GM12878 (cell line): ENCODE results near the gene ZNF324. TPM values are rescaled to one million over a fixed set of nuclear protein-coding genes. Genes with fewer than 3 reads are reported as not detected.
A peak's percentile ranks its signal among the peaks of the same experiment; 100 is the strongest.

Source experiments
- CHD4 ChIP-seq: fragments of 200-600 bp; sonication (generic); IDR thresholded peaks from 2 replicates; pipeline ENCODE4 v1.6.1; 2016; ENCODE audit warnings: mild to moderate bottlenecking
- EGR1 ChIP-seq, 2 experiments: IDR thresholded peaks; 1 replicate in 1 of 2; 2 replicates in 1 of 2; pipeline ENCODE4 v1.6.1; 2011 to 2012; ENCODE audit warnings: low read depth in 2 of 2, low read length in 2 of 2, borderline replicate concordance in 1 of 2, mild to moderate bottlenecking in 1 of 2, moderate library complexity in 1 of 2
- FOXK2 ChIP-seq: fragments of 450-650 bp; IDR thresholded peaks from 2 replicates; pipeline ENCODE4 v1.6.1; 2017; ENCODE audit warnings: mild to moderate bottlenecking, moderate library complexity
- GABPA ChIP-seq: IDR thresholded peaks from 2 replicates; pipeline ENCODE4 v1.6.1; 2014; ENCODE audit warnings: antibody characterized with exemption, low read depth, mild to moderate bottlenecking, inconsistent platforms
- GATAD2B ChIP-seq: fragments of 450-650 bp; conservative IDR thresholded peaks from 2 replicates; pipeline ENCODE4 v1.6.1; 2017; ENCODE audit warnings: low read depth, mild to moderate bottlenecking, moderate library complexity
- HDAC2 ChIP-seq: fragments of 200-600 bp; sonication (generic); IDR thresholded peaks from 2 replicates; pipeline ENCODE4 v1.6.1; 2017
- HDGF ChIP-seq: fragments of 450-650 bp; IDR thresholded peaks from 2 replicates; pipeline ENCODE4 v1.6.1; 2016; ENCODE audit warnings: antibody characterized with exemption
- KAT2A ChIP-seq: conservative IDR thresholded peaks from 2 replicates; pipeline ENCODE4 v1.6.1; 2011; ENCODE audit warnings: low read depth, low read length; ENCODE audit not compliant: control insufficient read depth
- MTA3 ChIP-seq: IDR thresholded peaks from 2 replicates; pipeline ENCODE4 v1.6.1; 2012; ENCODE audit warnings: low read length, inconsistent platforms, borderline replicate concordance
- NBN ChIP-seq: fragments of 450-650 bp; IDR thresholded peaks from 2 replicates; pipeline ENCODE4 v1.6.1; 2016
- NR2F1 ChIP-seq: fragments of 450-650 bp; conservative IDR thresholded peaks from 2 replicates; pipeline ENCODE4 v1.6.1; 2017; ENCODE audit warnings: mild to moderate bottlenecking
- POLR2A ChIP-seq: IDR thresholded peaks from 2 replicates; pipeline ENCODE4 v1.6.1; 2011; ENCODE audit warnings: low read depth, mild to moderate bottlenecking, low read length
- RAD51 ChIP-seq: fragments of 450-650 bp; IDR thresholded peaks from 2 replicates; pipeline ENCODE4 v1.6.1; 2016; ENCODE audit warnings: moderate library complexity, mild to moderate bottlenecking, inconsistent platforms
- RBBP5 ChIP-seq: fragments of 200-600 bp; sonication (generic); conservative IDR thresholded peaks from 2 replicates; pipeline ENCODE4 v1.6.1; 2016
- SIX5 ChIP-seq: IDR thresholded peaks from 2 replicates; pipeline ENCODE4 v1.6.1; 2011; ENCODE audit warnings: mild to moderate bottlenecking, low read depth, low read length, moderate library complexity; ENCODE audit not compliant: severe bottlenecking
- SMC3 ChIP-seq: IDR thresholded peaks from 2 replicates; pipeline ENCODE4 v1.6.1; 2011; ENCODE audit warnings: low read length, improper control_type of control experiment, borderline replicate concordance
- STAT1 ChIP-seq: fragments of 450-650 bp; conservative IDR thresholded peaks from 2 replicates; pipeline ENCODE4 v1.6.1; 2014; ENCODE audit warnings: antibody characterized with exemption, mild to moderate bottlenecking
- TARDBP ChIP-seq: IDR thresholded peaks from 2 replicates; pipeline ENCODE4 v1.6.1; 2016; ENCODE audit warnings: borderline replicate concordance
- TCF7 ChIP-seq: IDR thresholded peaks from 2 replicates; pipeline ENCODE4 v1.6.1; 2014; ENCODE audit warnings: antibody characterized with exemption, borderline replicate concordance
- ZSCAN29 ChIP-seq: fragments of 450-650 bp; IDR thresholded peaks from 2 replicates; pipeline ENCODE4 v1.6.1; 2017; ENCODE audit warnings: mild to moderate bottlenecking, moderate library complexity
- polyA plus RNA-seq, 11 experiments: library from polyadenylated mRNA; depleted of rRNA in 4 of 11; unstranded in 6 of 11; stranded (reverse) in 5 of 11; fragments of >200 nt; fragmentation: Nextera tagmentation in 4 of 11; fragmentation: Illumina TruSeq in 1 of 11; extraction: Ambion mirVana in 4 of 11; extraction: Trizol in 1 of 11; gene quantifications; 1 replicate in 1 of 11; 2 replicates in 10 of 11; pipeline versions ENCODE4 v1.2.1 to v1.2.3, GENCODE V29; 2011 to 2016; ENCODE audit warnings: inconsistent platforms in 2 of 11, missing spikeins in 2 of 11, low read depth in 1 of 11
- total RNA-seq, 4 experiments: library from RNA; depleted of rRNA in 3 of 4; stranded (reverse); fragments of >200 nt in 3 of 4; fragmentation: Illumina TruSeq in 1 of 4; extraction: Trizol in 1 of 4; gene quantifications; 2 replicates each; pipeline versions ENCODE4 v1.2.1 to v1.2.3, GENCODE V29; 2013 to 2021
- TF ChIP-seq, protein P1 (sequence below): IDR thresholded peaks from 2 replicates; pipeline ENCODE4 v1.6.1; 2011; ENCODE audit warnings: low read depth, mild to moderate bottlenecking, low read length, moderate library complexity, borderline replicate concordance; ENCODE audit errors: extremely low read depth
- TF ChIP-seq, protein P2 (sequence below), 3 experiments: IDR thresholded peaks in 2 of 3; conservative IDR thresholded peaks in 1 of 3; 2 replicates each; pipeline ENCODE4 v1.5.1; 2011; ENCODE audit warnings: low read depth in 3 of 3, low read length in 3 of 3, mild to moderate bottlenecking in 3 of 3, control low read depth in 2 of 3, moderate library complexity in 2 of 3, inconsistent platforms in 1 of 3, mixed read lengths in 1 of 3; ENCODE audit not compliant: control insufficient read depth in 2 of 3, insufficient read depth in 1 of 3; ENCODE audit errors: extremely low read depth in 1 of 3
- TF ChIP-seq, protein P3 (sequence below): IDR thresholded peaks from 2 replicates; pipeline ENCODE4 v1.6.1; 2012; ENCODE audit warnings: low read depth, low read length, improper control_type of control experiment
- TF ChIP-seq, protein P4 (sequence below): IDR thresholded peaks from 2 replicates; pipeline ENCODE4 v1.6.1; 2011; ENCODE audit warnings: borderline replicate concordance, low read depth, mild to moderate bottlenecking, moderate library complexity, mixed read lengths, low read length; ENCODE audit not compliant: insufficient read depth; ENCODE audit errors: extremely low read length
- TF ChIP-seq, protein P5 (sequence below): fragments of 450-650 bp; IDR thresholded peaks from 2 replicates; pipeline ENCODE4 v1.6.1; 2017; ENCODE audit warnings: mild to moderate bottlenecking, low read depth, inconsistent platforms; ENCODE audit not compliant: poor library complexity, severe bottlenecking

The ZNF324 gene
- total and polyA plus RNA-seq, 10 of the 15 experiments (the other 5 are each of a cell fraction or from before 2014, with no cell fraction given) = 0.71 to 13.9 (median 7.0) TPM

DNA sequence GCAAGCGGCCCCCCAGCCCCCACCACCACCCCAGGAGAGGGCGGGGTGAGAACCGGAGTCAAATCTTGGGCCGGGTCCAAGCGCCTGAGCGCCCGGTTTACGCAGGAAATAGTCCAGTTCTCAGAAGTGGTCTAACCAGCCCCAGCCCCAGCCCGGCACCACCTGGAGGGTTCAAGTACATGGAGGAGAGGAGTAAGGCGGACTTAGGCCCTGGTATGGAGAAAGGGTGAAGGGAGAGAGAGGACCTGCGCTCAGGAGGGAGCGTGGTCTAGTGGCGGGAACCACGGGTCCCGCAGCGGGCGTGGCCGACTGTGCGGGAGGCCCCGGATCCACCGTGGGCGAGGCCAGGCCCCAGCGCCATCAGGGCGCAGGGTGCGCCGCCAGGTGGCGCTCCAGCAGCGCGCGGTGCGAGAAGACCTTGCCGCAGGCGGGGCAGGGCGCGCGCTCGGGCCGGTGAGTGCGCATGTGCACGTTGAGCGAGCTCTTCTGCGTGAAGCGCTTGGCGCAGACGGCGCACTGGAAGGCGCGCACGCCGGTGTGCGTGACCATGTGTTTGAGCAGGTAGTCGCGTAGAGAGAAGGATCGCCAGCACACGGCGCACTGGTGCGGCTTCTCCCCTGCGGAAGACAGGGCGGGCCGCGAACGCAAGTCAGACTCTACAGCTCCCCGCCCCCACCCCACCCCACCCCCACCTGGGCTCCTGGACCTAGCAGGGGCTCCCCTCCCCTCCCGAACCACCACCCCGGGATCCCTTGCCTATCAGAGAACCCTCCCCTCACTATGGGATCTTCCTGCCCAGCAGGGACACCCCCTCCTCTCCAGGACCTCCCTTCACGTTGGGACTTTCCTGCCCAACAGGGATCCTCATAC is 47.0 kb downstream of the ZNF324 start (continued):
- TF ChIP-seq, protein P1, sequence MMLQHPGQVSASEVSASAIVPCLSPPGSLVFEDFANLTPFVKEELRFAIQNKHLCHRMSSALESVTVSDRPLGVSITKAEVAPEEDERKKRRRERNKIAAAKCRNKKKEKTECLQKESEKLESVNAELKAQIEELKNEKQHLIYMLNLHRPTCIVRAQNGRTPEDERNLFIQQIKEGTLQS = no peak
- TF ChIP-seq KAT2A (no peak), SMC3 (peak; percentile 79), SIX5 (no peak), RAD51 (no peak), MTA3 (no peak), GATAD2B (peak; percentile 89), TCF7 (no peak), HDGF (no peak), RBBP5 (no peak), CHD4 (no peak), HDAC2 (no peak), TARDBP (no peak), ZSCAN29 (peak; percentile 79; the same call in 1 of the 2 replicates), NBN (peak; percentile 57; the same call in 1 of the 2 replicates), FOXK2 (no peak), POLR2A (peak; percentile 88), EGR1 (IDR thresholded peaks at IDR 0.05; ENCODE audit: borderline replicate concordance in 1 of 2, low read depth in 2 of 2, low read length in 2 of 2) (peak; percentile 38 to 92; a peak in 1 of 3 replicates), NR2F1 (peak; percentile 78), STAT1 (peak; percentile 73; the same call in 1 of the 2 replicates), GABPA (no peak)
- TF ChIP-seq, protein P2, sequence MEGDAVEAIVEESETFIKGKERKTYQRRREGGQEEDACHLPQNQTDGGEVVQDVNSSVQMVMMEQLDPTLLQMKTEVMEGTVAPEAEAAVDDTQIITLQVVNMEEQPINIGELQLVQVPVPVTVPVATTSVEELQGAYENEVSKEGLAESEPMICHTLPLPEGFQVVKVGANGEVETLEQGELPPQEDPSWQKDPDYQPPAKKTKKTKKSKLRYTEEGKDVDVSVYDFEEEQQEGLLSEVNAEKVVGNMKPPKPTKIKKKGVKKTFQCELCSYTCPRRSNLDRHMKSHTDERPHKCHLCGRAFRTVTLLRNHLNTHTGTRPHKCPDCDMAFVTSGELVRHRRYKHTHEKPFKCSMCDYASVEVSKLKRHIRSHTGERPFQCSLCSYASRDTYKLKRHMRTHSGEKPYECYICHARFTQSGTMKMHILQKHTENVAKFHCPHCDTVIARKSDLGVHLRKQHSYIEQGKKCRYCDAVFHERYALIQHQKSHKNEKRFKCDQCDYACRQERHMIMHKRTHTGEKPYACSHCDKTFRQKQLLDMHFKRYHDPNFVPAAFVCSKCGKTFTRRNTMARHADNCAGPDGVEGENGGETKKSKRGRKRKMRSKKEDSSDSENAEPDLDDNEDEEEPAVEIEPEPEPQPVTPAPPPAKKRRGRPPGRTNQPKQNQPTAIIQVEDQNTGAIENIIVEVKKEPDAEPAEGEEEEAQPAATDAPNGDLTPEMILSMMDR (IDR thresholded peaks at IDR 0.05 in 2 of 3, conservative IDR thresholded peaks at IDR 0.05 in 1 of 3; ENCODE audit: control insufficient read depth in 2 of 3, extremely low read depth in 1 of 3, insufficient read depth in 1 of 3, low read depth in 3 of 3, low read length in 3 of 3) = peak; percentile 80 to 99 (median 98); a peak in 5 of 6 replicates
- TF ChIP-seq, protein P3, sequence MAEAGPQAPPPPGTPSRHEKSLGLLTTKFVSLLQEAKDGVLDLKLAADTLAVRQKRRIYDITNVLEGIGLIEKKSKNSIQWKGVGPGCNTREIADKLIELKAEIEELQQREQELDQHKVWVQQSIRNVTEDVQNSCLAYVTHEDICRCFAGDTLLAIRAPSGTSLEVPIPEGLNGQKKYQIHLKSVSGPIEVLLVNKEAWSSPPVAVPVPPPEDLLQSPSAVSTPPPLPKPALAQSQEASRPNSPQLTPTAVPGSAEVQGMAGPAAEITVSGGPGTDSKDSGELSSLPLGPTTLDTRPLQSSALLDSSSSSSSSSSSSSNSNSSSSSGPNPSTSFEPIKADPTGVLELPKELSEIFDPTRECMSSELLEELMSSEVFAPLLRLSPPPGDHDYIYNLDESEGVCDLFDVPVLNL = peak; percentile 65
- TF ChIP-seq, protein P4, sequence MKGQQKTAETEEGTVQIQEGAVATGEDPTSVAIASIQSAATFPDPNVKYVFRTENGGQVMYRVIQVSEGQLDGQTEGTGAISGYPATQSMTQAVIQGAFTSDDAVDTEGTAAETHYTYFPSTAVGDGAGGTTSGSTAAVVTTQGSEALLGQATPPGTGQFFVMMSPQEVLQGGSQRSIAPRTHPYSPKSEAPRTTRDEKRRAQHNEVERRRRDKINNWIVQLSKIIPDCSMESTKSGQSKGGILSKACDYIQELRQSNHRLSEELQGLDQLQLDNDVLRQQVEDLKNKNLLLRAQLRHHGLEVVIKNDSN = no peak
- TF ChIP-seq, protein P5, sequence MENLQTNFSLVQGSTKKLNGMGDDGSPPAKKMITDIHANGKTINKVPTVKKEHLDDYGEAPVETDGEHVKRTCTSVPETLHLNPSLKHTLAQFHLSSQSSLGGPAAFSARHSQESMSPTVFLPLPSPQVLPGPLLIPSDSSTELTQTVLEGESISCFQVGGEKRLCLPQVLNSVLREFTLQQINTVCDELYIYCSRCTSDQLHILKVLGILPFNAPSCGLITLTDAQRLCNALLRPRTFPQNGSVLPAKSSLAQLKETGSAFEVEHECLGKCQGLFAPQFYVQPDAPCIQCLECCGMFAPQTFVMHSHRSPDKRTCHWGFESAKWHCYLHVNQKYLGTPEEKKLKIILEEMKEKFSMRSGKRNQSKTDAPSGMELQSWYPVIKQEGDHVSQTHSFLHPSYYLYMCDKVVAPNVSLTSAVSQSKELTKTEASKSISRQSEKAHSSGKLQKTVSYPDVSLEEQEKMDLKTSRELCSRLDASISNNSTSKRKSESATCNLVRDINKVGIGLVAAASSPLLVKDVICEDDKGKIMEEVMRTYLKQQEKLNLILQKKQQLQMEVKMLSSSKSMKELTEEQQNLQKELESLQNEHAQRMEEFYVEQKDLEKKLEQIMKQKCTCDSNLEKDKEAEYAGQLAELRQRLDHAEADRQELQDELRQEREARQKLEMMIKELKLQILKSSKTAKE = no peak
